Stimulated activated CD8-positive, alpha-beta memory T cell treated with anti-CD3 and anti-CD28 coated beads, Interleukin-12 subunit alpha, Interleukin-12 subunit beta, amount 100 ng/mL, for 1 hour (primary cell): ENCODE measurements around the gene TACR2.
A peak's percentile ranks its signal among the peaks of the same experiment; 100 is the strongest.

ENCODE experiments used
- DNase-seq: peaks from one replicate; pipeline ENCODE4 v3.0.0-alpha.2; 2020; ENCODE audit warnings: low read depth

Gene TACR2

GRCh38 chr10:69402386-69402785 lies 14.3 kb downstream of the TACR2 start:
- no peak for DNase-seq

- DNase-seq = no peak
These were observed 15.3 kb downstream of the TACR2 start for GRCh38 chr10:69401416-69401815.

GRCh38 chr10:69400936-69401335 lies 15.8 kb downstream of the TACR2 start:
- no peak for DNase-seq

- DNase-seq = no peak
These were observed 18.3 kb downstream of the TACR2 start for GRCh38 chr10:69398466-69398865.

GRCh38 chr10:69397972-69398371 lies 18.7 kb downstream of the TACR2 start:
- no peak for DNase-seq

GRCh38 chr10:69394020-69394419 lies 22.7 kb downstream of the TACR2 start:
- DNase-seq = no peak

GRCh38 chr10:69392481-69393000 lies 24.2 kb downstream of the TACR2 start:
- DNase-seq = peak; percentile 69

GRCh38 chr10:69391158-69391557 lies 25.6 kb downstream of the TACR2 start:
- DNase-seq = no peak

GRCh38 chr10:69389827-69390490 lies 26.8 kb downstream of the TACR2 start:
- no peak for DNase-seq

GRCh38 chr10:69388488-69388887 lies 28.2 kb downstream of the TACR2 start:
- DNase-seq = no peak

GRCh38 chr10:69387500-69387899 lies 29.2 kb downstream of the TACR2 start:
- no peak for DNase-seq

GRCh38 chr10:69385454-69386350 lies 31.0 kb downstream of the TACR2 start:
- no peak for DNase-seq

- DNase-seq = no peak
These were observed 32.4 kb downstream of the TACR2 start for GRCh38 chr10:69384320-69384719.

GRCh38 chr10:69383558-69383957 lies 33.2 kb downstream of the TACR2 start:
- no peak for DNase-seq

GRCh38 chr10:69382382-69383117 lies 34.2 kb downstream of the TACR2 start:
- no peak for DNase-seq

- no peak for DNase-seq
These were observed 36.9 kb downstream of the TACR2 start for GRCh38 chr10:69379800-69380199.

GRCh38 chr10:69377933-69378332 lies 38.8 kb downstream of the TACR2 start:
- no peak for DNase-seq

- no peak for DNase-seq
These were observed 39.5 kb downstream of the TACR2 start for GRCh38 chr10:69377191-69377590.

GRCh38 chr10:69376662-69377061 lies 40.1 kb downstream of the TACR2 start:
- DNase-seq = no peak

GRCh38 chr10:69375307-69376151 lies 41.2 kb downstream of the TACR2 start:
- DNase-seq = no peak

GRCh38 chr10:69374931-69375306 lies 41.8 kb downstream of the TACR2 start:
- no peak for DNase-seq

- no peak for DNase-seq
These were observed 42.5 kb downstream of the TACR2 start for GRCh38 chr10:69374242-69374641.
